Measurements from ENCODE around the gene URB2. TPM values are rescaled to one million over a fixed set of nuclear protein-coding genes. Genes with fewer than 3 reads are reported as not detected.

The URB2 gene
- total and polyA plus RNA-seq, 2 experiments from 2014 or later, result 7.6 to 44.3 TPM

DNA sequence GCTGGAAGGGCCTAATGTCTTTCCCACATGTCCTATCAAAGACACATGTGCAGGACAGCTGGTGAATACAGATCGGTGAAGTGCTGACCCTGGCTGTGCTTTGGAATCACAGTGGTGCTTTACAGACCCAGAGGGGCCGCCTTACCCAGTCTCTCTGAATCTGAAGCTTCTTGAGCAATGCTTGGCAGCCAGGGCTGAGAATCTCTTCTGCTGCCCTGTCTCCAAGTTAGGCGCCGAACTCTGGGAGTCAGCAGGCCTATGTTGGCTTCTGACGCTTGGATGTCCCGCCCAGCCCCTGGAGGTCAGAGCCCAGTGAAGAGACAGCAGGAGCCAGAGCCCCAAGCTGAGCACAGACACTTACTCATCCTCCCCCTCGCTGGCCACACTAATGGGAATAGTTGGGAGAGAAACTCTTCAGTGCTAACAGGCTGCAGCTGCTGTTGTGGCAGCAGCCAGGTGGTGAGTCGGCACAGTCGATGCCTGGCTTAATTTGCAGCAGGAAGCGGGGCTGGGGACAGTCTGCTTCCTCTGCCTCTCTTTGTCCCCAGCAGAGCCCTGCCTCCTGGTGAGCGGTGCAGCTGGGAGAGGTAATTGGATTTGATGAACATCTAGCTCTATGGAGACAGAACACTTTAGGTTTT lies 68.1 kb downstream of the URB2 start:
- H4K20me1 ChIP-seq (replicated peaks; ENCODE audit: insufficient read depth), result no peaks in the 10 kb centered on the region
- H3K4me3 ChIP-seq, result no peak overlapping the region
- H3K9me2 ChIP-seq (ENCODE audit: insufficient read depth), result peaks cover 16% of the 10 kb centered on the region
- TF ChIP-seq, protein P1, sequence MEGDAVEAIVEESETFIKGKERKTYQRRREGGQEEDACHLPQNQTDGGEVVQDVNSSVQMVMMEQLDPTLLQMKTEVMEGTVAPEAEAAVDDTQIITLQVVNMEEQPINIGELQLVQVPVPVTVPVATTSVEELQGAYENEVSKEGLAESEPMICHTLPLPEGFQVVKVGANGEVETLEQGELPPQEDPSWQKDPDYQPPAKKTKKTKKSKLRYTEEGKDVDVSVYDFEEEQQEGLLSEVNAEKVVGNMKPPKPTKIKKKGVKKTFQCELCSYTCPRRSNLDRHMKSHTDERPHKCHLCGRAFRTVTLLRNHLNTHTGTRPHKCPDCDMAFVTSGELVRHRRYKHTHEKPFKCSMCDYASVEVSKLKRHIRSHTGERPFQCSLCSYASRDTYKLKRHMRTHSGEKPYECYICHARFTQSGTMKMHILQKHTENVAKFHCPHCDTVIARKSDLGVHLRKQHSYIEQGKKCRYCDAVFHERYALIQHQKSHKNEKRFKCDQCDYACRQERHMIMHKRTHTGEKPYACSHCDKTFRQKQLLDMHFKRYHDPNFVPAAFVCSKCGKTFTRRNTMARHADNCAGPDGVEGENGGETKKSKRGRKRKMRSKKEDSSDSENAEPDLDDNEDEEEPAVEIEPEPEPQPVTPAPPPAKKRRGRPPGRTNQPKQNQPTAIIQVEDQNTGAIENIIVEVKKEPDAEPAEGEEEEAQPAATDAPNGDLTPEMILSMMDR (conservative IDR thresholded peaks at IDR 0.05; ENCODE audit: low read depth in 2 of 2), result no peak
- peak; percentile 39 for TF ChIP-seq POLR2AphosphoS5 (IDR thresholded peaks at IDR 0.05; ENCODE audit: low read depth)
- Mint-ChIP-seq H3K27me3 (ENCODE audit: insufficient read depth, low read depth, poor library complexity) (peaks cover 6% of the 10 kb centered on the region), H3K36me3 (ENCODE audit: low read depth) (peaks cover 3% of the 10 kb centered on the region; the same call in 1 of the 3 replicates), H3K9me3 (no peaks in the 10 kb centered on the region), H3K4me3 (peak overlapping the region; percentile 55), H3K27ac (peak overlapping the region; percentile 95), H3K4me1 (peaks cover 44% of the 10 kb centered on the region)
- peaks cover 42% of the 10 kb centered on the region for H3K4me1 ChIP-seq (ENCODE audit: insufficient read depth)
- H3K36me3 ChIP-seq (ENCODE audit: insufficient read depth), result no peaks in the 10 kb centered on the region
- H3F3A ChIP-seq (replicated peaks; ENCODE audit: low read depth), result peaks cover 3% of the 10 kb centered on the region; the same call in 1 of the 2 replicates
- peak overlapping the region; percentile 48 for H3K4me2 ChIP-seq
- DNase-seq (ENCODE audit: low spot score) (peak; percentile 69), ATAC-seq (peak; percentile 79)
- no peaks in the 10 kb centered on the region for H3K79me2 ChIP-seq (replicated peaks; ENCODE audit: insufficient read depth)
- H3K27ac ChIP-seq (ENCODE audit: low read depth), result peak overlapping the region; percentile 65
- H2AFZ ChIP-seq, result peak overlapping the region; percentile 3; the same call in 1 of the 2 replicates
- H3K27me3 ChIP-seq (ENCODE audit: insufficient read depth), result no peaks in the 10 kb centered on the region

DNA sequence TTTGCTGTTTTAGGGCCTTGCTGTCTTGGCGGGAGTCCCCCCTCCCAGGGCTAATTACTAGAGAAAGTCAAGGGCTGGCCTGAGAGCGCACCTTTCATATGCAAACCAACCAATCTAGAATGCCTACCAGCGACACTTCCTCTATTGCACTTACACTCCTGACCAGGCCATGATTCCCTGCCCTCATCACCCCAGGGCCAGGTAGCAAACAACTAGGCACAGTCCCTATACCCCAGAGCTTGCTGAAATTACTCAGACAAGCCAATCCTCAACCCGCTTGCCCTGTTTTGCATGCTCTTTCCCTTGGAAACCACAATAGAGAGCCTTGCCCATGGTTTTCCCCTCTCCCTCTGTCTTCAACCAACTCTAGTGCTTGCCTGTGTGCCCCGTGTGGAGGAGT lies 70.3 kb downstream of the URB2 start:
- peak overlapping the region; percentile 34; the same call in 1 of the 2 replicates for H3K4me3 ChIP-seq
- H3K9me2 ChIP-seq (ENCODE audit: insufficient read depth), result peaks cover 17% of the 10 kb centered on the region
- H3K4me1 ChIP-seq (ENCODE audit: insufficient read depth), result peaks cover 42% of the 10 kb centered on the region
- ATAC-seq, result peak; percentile 75
- H3K36me3 Mint-ChIP-seq (ENCODE audit: low read depth), result peaks cover 3% of the 10 kb centered on the region; the same call in 1 of the 3 replicates
- H3K4me3 Mint-ChIP-seq, result peak overlapping the region; percentile 40; the same call in 1 of the 3 replicates
- peak overlapping the region; percentile 67 for H2AFZ ChIP-seq
- H3K9me3 Mint-ChIP-seq, result no peaks in the 10 kb centered on the region
- peak; percentile 65 for DNase-seq (ENCODE audit: low spot score)
- peaks cover 3% of the 10 kb centered on the region; the same call in 1 of the 2 replicates for H3F3A ChIP-seq (replicated peaks; ENCODE audit: low read depth)
- peaks cover 6% of the 10 kb centered on the region for H3K27me3 Mint-ChIP-seq (ENCODE audit: insufficient read depth, low read depth, poor library complexity)
- H4K20me1 ChIP-seq (replicated peaks; ENCODE audit: insufficient read depth), result no peaks in the 10 kb centered on the region
- H3K27ac ChIP-seq (ENCODE audit: low read depth), result peak overlapping the region; percentile 83
- H3K27me3 ChIP-seq (ENCODE audit: insufficient read depth), result no peaks in the 10 kb centered on the region
- peak overlapping the region; percentile 48 for H3K4me2 ChIP-seq
- H3K4me1 Mint-ChIP-seq, result peaks cover 44% of the 10 kb centered on the region
- no peaks in the 10 kb centered on the region for H3K36me3 ChIP-seq (ENCODE audit: insufficient read depth)
- H3K27ac Mint-ChIP-seq, result peak overlapping the region; percentile 86
- no peaks in the 10 kb centered on the region for H3K79me2 ChIP-seq (replicated peaks; ENCODE audit: insufficient read depth)
- TF ChIP-seq, protein P2, sequence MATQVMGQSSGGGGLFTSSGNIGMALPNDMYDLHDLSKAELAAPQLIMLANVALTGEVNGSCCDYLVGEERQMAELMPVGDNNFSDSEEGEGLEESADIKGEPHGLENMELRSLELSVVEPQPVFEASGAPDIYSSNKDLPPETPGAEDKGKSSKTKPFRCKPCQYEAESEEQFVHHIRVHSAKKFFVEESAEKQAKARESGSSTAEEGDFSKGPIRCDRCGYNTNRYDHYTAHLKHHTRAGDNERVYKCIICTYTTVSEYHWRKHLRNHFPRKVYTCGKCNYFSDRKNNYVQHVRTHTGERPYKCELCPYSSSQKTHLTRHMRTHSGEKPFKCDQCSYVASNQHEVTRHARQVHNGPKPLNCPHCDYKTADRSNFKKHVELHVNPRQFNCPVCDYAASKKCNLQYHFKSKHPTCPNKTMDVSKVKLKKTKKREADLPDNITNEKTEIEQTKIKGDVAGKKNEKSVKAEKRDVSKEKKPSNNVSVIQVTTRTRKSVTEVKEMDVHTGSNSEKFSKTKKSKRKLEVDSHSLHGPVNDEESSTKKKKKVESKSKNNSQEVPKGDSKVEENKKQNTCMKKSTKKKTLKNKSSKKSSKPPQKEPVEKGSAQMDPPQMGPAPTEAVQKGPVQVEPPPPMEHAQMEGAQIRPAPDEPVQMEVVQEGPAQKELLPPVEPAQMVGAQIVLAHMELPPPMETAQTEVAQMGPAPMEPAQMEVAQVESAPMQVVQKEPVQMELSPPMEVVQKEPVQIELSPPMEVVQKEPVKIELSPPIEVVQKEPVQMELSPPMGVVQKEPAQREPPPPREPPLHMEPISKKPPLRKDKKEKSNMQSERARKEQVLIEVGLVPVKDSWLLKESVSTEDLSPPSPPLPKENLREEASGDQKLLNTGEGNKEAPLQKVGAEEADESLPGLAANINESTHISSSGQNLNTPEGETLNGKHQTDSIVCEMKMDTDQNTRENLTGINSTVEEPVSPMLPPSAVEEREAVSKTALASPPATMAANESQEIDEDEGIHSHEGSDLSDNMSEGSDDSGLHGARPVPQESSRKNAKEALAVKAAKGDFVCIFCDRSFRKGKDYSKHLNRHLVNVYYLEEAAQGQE (IDR thresholded peaks at IDR 0.05; ENCODE audit: unreplicated experiment), result no peak
- TF ChIP-seq ZNF114 (CRISPR knock-in tag; IDR thresholded peaks at IDR 0.05), result no peak
- TF ChIP-seq EZH2 (IDR thresholded peaks at IDR 0.05; ENCODE audit: low read depth, unreplicated experiment), result no peak
- TF ChIP-seq JUNB (IDR thresholded peaks at IDR 0.05; ENCODE audit: unreplicated experiment), result no peak
- no peak for TF ChIP-seq STAT1 (IDR thresholded peaks at IDR 0.05; ENCODE audit: unreplicated experiment)
- TF ChIP-seq, protein P3, sequence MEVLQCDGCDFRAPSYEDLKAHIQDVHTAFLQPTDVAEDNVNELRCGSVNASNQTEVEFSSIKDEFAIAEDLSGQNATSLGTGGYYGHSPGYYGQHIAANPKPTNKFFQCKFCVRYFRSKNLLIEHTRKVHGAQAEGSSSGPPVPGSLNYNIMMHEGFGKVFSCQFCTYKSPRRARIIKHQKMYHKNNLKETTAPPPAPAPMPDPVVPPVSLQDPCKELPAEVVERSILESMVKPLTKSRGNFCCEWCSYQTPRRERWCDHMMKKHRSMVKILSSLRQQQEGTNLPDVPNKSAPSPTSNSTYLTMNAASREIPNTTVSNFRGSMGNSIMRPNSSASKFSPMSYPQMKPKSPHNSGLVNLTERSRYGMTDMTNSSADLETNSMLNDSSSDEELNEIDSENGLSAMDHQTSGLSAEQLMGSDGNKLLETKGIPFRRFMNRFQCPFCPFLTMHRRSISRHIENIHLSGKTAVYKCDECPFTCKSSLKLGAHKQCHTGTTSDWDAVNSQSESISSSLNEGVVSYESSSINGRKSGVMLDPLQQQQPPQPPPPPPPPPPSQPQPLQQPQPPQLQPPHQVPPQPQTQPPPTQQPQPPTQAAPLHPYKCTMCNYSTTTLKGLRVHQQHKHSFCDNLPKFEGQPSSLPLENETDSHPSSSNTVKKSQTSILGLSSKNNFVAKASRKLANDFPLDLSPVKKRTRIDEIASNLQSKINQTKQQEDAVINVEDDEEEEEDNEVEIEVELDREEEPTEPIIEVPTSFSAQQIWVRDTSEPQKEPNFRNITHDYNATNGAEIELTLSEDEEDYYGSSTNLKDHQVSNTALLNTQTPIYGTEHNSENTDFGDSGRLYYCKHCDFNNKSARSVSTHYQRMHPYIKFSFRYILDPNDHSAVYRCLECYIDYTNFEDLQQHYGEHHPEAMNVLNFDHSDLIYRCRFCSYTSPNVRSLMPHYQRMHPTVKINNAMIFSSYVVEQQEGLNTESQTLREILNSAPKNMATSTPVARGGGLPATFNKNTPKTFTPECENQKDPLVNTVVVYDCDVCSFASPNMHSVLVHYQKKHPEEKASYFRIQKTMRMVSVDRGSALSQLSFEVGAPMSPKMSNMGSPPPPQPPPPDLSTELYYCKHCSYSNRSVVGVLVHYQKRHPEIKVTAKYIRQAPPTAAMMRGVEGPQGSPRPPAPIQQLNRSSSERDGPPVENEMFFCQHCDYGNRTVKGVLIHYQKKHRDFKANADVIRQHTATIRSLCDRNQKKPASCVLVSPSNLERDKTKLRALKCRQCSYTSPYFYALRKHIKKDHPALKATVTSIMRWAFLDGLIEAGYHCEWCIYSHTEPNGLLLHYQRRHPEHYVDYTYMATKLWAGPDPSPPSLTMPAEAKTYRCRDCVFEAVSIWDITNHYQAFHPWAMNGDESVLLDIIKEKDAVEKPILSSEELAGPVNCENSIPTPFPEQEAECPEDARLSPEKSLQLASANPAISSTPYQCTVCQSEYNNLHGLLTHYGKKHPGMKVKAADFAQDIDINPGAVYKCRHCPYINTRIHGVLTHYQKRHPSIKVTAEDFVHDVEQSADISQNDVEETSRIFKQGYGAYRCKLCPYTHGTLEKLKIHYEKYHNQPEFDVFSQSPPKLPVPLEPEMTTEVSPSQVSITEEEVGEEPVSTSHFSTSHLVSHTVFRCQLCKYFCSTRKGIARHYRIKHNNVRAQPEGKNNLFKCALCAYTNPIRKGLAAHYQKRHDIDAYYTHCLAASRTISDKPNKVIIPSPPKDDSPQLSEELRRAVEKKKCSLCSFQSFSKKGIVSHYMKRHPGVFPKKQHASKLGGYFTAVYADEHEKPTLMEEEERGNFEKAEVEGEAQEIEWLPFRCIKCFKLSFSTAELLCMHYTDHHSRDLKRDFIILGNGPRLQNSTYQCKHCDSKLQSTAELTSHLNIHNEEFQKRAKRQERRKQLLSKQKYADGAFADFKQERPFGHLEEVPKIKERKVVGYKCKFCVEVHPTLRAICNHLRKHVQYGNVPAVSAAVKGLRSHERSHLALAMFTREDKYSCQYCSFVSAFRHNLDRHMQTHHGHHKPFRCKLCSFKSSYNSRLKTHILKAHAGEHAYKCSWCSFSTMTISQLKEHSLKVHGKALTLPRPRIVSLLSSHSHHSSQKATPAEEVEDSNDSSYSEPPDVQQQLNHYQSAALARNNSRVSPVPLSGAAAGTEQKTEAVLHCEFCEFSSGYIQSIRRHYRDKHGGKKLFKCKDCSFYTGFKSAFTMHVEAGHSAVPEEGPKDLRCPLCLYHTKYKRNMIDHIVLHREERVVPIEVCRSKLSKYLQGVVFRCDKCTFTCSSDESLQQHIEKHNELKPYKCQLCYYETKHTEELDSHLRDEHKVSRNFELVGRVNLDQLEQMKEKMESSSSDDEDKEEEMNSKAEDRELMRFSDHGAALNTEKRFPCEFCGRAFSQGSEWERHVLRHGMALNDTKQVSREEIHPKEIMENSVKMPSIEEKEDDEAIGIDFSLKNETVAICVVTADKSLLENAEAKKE (CRISPR knock-in tag; IDR thresholded peaks at IDR 0.05), result no peak
